ENCODE data around the gene PPP6R2.
"Not testable (repeated sequence)": the region's sequence is repeated elsewhere in the genome, so short reads cannot be mapped to it uniquely, and the experiment has no call there.

The PPP6R2 gene

GRCh38 chr22:50363166-50363802, 20.2 kb downstream of the PPP6R2 start:
- H3K4me3 ChIP-seq (ENCODE audit: low read length): no peak overlapping the region
- H3K4me1 ChIP-seq (ENCODE audit: control insufficient read depth, insufficient read depth, low read length): no peaks in the 10 kb centered on the region
- no peak overlapping the region for H3K9ac ChIP-seq (ENCODE audit: low read length)
- H3K36me3 ChIP-seq (ENCODE audit: control insufficient read depth, insufficient read depth, low read length): no peaks in the 10 kb centered on the region
- no peaks in the 10 kb centered on the region for H3K9me3 ChIP-seq (ENCODE audit: control insufficient read depth, low read length)
- H3K27me3 ChIP-seq (ENCODE audit: control insufficient read depth, insufficient read depth, low read length): no peaks in the 10 kb centered on the region

GRCh38 chr22:50363803-50364194, 20.7 kb downstream of the PPP6R2 start:
- not testable (repeated sequence) for H3K9me3 ChIP-seq (ENCODE audit: control insufficient read depth, low read length); H3K36me3 ChIP-seq (ENCODE audit: control insufficient read depth, insufficient read depth, low read length); H3K4me3 ChIP-seq (ENCODE audit: low read length); H3K4me1 ChIP-seq (ENCODE audit: control insufficient read depth, insufficient read depth, low read length); H3K27me3 ChIP-seq (ENCODE audit: control insufficient read depth, insufficient read depth, low read length); H3K9ac ChIP-seq (ENCODE audit: low read length)

DNA sequence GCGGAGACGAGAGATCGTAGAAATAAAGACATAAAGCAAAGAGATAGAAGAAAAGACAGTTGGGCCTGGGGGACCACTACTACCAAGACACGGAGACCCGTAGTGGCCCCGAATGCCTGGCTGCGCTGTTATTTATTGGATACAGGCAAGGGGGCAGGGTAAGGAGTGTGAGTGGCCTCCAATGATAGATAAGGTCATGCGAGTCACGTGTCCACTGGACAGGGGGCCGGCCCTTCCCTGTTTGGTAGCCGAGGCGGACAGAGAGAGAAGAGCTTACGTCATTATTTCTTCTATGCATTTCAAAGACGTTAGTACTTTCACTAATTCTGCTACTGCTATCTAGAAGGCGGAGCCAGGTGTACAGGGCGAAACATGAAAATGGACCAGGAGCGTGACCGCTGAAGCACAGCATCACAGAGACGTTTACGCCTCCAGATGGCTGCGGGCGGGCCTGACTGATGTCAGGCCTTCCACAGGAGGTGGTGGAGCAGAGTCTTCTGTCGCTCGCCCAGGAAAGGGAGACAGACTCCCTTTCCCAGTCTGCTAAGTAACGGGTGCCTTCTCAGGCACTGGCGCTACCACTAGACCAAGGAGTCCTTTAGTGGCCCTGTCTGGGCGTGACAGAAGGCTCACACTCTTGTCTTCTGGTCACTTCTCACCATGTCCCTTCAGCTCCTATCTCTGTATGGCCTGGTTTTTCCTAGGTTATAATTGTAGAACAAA, 24.8 kb downstream of the PPP6R2 start:
- Histone ChIP-seq H3K36me3 (ENCODE audit: control insufficient read depth, insufficient read depth, low read length) (no peaks in the 10 kb centered on the region), H3K4me1 (ENCODE audit: control insufficient read depth, insufficient read depth, low read length) (no peaks in the 10 kb centered on the region), H3K4me3 (ENCODE audit: low read length) (no peak overlapping the region), H3K9me3 (ENCODE audit: control insufficient read depth, low read length) (no peaks in the 10 kb centered on the region), H3K27me3 (ENCODE audit: control insufficient read depth, insufficient read depth, low read length) (no peaks in the 10 kb centered on the region), H3K9ac (ENCODE audit: low read length) (no peak overlapping the region)

- Histone ChIP-seq H3K4me1 (ENCODE audit: control insufficient read depth, insufficient read depth, low read length) (no peaks in the 10 kb centered on the region), H3K27me3 (ENCODE audit: control insufficient read depth, insufficient read depth, low read length) (no peaks in the 10 kb centered on the region), H3K9ac (ENCODE audit: low read length) (no peak overlapping the region), H3K4me3 (ENCODE audit: low read length) (no peak overlapping the region), H3K36me3 (ENCODE audit: control insufficient read depth, insufficient read depth, low read length) (no peaks in the 10 kb centered on the region), H3K9me3 (ENCODE audit: control insufficient read depth, low read length) (no peaks in the 10 kb centered on the region)
Measured at GRCh38 chr22:50371101-50371648, 28.0 kb downstream of the PPP6R2 start.

- Histone ChIP-seq H3K36me3 (ENCODE audit: control insufficient read depth, insufficient read depth, low read length) (no peaks in the 10 kb centered on the region), H3K9ac (ENCODE audit: low read length) (no peak overlapping the region), H3K9me3 (ENCODE audit: control insufficient read depth, low read length) (no peaks in the 10 kb centered on the region), H3K4me3 (ENCODE audit: low read length) (no peak overlapping the region), H3K27me3 (ENCODE audit: control insufficient read depth, insufficient read depth, low read length) (no peaks in the 10 kb centered on the region), H3K4me1 (ENCODE audit: control insufficient read depth, insufficient read depth, low read length) (no peaks in the 10 kb centered on the region)
Measured at GRCh38 chr22:50376085-50376651, 33.0 kb downstream of the PPP6R2 start.

- not testable (repeated sequence) for H3K4me3 ChIP-seq (ENCODE audit: low read length); H3K36me3 ChIP-seq (ENCODE audit: control insufficient read depth, insufficient read depth, low read length); H3K9ac ChIP-seq (ENCODE audit: low read length); H3K27me3 ChIP-seq (ENCODE audit: control insufficient read depth, insufficient read depth, low read length); H3K4me1 ChIP-seq (ENCODE audit: control insufficient read depth, insufficient read depth, low read length); H3K9me3 ChIP-seq (ENCODE audit: control insufficient read depth, low read length)
Measured at GRCh38 chr22:50381021-50381555, 38.0 kb downstream of the PPP6R2 start.

DNA sequence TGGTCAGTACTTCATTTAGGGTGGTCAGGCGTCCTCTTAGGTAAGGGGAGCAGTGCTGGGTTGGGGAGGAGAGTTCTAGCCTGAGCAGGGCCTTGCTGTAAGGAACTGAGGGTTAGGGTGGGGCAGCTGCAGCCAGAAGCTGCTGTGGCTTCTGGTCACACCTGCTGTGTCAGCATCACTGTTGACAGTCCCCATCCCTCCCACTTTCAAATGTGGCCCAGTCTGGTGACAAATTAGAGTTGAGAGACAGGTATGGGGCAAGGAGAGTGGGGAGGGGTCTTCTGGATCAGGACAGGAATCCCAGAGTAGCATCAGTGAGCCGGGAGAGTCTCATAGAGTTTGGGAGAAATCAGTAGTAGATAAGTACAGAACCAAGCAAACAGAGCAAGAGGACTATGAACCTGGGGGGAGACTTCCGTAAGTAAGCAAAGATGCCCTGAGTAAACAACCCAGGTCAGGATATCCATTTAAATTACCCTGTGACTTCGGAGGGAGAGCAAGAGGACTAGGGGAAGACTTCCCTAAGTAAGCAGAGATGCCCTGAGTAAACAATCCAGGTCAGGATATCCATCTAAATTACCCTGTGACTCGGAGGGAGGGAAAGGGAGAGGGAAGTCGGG, 53.7 kb downstream of the PPP6R2 start:
- Histone ChIP-seq H3K4me1 (ENCODE audit: control insufficient read depth, insufficient read depth, low read length) (peaks cover 13% of the 10 kb centered on the region), H3K9me3 (ENCODE audit: control insufficient read depth, low read length) (no peaks in the 10 kb centered on the region), H3K36me3 (ENCODE audit: control insufficient read depth, insufficient read depth, low read length) (peaks cover 8% of the 10 kb centered on the region), H3K4me3 (ENCODE audit: low read length) (no peak overlapping the region), H3K9ac (ENCODE audit: low read length) (no peak overlapping the region), H3K27me3 (ENCODE audit: control insufficient read depth, insufficient read depth, low read length) (no peaks in the 10 kb centered on the region)

- H3K9ac ChIP-seq (ENCODE audit: low read length); H3K36me3 ChIP-seq (ENCODE audit: control insufficient read depth, insufficient read depth, low read length): not testable (repeated sequence)
Measured at GRCh38 chr22:50397371-50398060, 54.4 kb downstream of the PPP6R2 start.

DNA sequence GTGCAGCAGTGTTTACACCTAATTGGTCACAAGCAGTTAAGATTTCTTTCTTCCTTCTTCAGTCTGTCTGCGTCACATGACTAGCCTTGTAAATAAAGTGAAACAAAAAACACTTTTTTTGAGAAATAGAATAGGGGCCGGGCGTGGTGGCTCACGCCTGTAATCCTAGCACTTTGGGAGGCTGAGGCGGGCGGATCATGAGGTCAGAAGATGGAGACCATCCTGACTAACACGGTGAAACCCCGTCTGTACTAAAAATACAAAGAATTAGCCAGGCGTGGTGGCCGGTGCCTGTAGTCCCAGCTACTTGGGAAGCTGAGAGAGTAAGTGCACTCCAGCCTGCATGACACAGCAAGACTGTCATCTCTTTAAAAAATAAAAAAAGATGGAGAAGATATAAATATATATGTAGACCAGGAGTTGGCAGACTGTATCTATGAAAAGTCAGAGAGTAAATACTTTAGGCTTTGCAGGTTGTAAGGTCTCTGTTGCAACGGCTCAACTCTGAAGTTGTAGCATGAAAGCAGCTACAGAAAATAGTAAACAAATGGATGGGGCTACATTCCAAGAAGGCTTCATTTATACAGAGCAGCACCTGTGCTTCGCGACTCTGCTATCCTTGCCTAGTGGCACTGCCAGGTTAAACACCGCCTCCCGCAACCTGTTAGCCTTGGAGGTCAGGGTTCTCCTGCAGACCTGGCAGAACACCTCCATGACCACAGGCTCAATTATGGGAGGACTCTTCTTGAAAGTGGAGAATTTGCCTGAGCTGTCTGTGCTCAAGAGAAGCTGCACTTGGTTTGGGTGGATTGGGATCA, 55.9 kb downstream of the PPP6R2 start:
- Histone ChIP-seq H3K9me3 (ENCODE audit: control insufficient read depth, low read length) (no peaks in the 10 kb centered on the region), H3K4me3 (ENCODE audit: low read length) (no peak overlapping the region), H3K36me3 (ENCODE audit: control insufficient read depth, insufficient read depth, low read length) (peaks cover 2% of the 10 kb centered on the region), H3K4me1 (ENCODE audit: control insufficient read depth, insufficient read depth, low read length) (peaks cover 18% of the 10 kb centered on the region), H3K27me3 (ENCODE audit: control insufficient read depth, insufficient read depth, low read length) (no peaks in the 10 kb centered on the region), H3K9ac (ENCODE audit: low read length) (no peak overlapping the region)

More at GRCh38 chr22:50397371-50398060, 54.4 kb downstream of the PPP6R2 start:
- H3K9me3 ChIP-seq (ENCODE audit: control insufficient read depth, low read length); H3K27me3 ChIP-seq (ENCODE audit: control insufficient read depth, insufficient read depth, low read length); H3K4me3 ChIP-seq (ENCODE audit: low read length): not testable (repeated sequence)
- H3K4me1 ChIP-seq (ENCODE audit: control insufficient read depth, insufficient read depth, low read length): peaks cover 13% of the 10 kb centered on the region

DNA sequence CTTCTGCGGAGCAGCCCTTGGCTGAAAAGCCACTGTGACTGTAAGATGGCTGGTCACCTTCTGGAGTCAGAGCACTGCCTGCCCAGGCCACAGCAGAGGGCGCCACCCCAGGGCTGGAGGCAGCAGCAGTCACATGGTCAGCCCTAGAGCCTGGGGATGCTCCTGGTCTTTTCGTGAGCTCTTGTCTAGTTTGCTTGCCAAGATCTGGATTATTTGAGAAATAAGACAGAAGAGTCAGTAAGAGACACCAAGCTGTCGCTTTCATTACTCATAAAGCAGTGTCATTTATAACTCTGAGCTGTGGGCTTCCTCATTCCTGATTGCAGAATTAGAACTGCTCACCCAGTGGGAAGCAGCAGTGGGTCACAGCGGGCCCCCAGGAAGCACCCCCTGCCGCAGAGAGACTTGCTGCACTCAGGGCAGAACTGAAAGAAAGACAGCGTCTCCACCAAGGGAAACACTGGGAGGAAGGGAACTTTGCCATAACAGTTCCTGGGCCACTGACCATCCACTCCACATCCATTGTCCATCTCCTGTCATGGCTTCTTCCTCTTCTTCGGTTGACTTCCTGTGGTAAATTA, 56.7 kb downstream of the PPP6R2 start:
- H3K9me3 ChIP-seq (ENCODE audit: control insufficient read depth, low read length): no peaks in the 10 kb centered on the region
- H3K4me1 ChIP-seq (ENCODE audit: control insufficient read depth, insufficient read depth, low read length): peaks cover 18% of the 10 kb centered on the region
- H3K9ac ChIP-seq (ENCODE audit: low read length): no peak overlapping the region
- no peak overlapping the region for H3K4me3 ChIP-seq (ENCODE audit: low read length)
- no peaks in the 10 kb centered on the region for H3K36me3 ChIP-seq (ENCODE audit: control insufficient read depth, insufficient read depth, low read length)
- no peaks in the 10 kb centered on the region for H3K27me3 ChIP-seq (ENCODE audit: control insufficient read depth, insufficient read depth, low read length)

- Histone ChIP-seq H3K4me3 (ENCODE audit: low read length) (no peak overlapping the region), H3K27me3 (ENCODE audit: control insufficient read depth, insufficient read depth, low read length) (no peaks in the 10 kb centered on the region), H3K9ac (ENCODE audit: low read length) (no peak overlapping the region), H3K9me3 (ENCODE audit: control insufficient read depth, low read length) (no peaks in the 10 kb centered on the region), H3K4me1 (ENCODE audit: control insufficient read depth, insufficient read depth, low read length) (peaks cover 18% of the 10 kb centered on the region), H3K36me3 (ENCODE audit: control insufficient read depth, insufficient read depth, low read length) (no peaks in the 10 kb centered on the region)
Measured at GRCh38 chr22:50400406-50400805, 57.3 kb downstream of the PPP6R2 start.
